ENCODE data around the gene BSDC1. TPM values are rescaled to one million over a fixed set of nuclear protein-coding genes. Genes with fewer than 3 reads are reported as not detected.

BSDC1 gene
- total RNA-seq, 1 experiment from 2014 or later, result 44.3 TPM

DNA sequence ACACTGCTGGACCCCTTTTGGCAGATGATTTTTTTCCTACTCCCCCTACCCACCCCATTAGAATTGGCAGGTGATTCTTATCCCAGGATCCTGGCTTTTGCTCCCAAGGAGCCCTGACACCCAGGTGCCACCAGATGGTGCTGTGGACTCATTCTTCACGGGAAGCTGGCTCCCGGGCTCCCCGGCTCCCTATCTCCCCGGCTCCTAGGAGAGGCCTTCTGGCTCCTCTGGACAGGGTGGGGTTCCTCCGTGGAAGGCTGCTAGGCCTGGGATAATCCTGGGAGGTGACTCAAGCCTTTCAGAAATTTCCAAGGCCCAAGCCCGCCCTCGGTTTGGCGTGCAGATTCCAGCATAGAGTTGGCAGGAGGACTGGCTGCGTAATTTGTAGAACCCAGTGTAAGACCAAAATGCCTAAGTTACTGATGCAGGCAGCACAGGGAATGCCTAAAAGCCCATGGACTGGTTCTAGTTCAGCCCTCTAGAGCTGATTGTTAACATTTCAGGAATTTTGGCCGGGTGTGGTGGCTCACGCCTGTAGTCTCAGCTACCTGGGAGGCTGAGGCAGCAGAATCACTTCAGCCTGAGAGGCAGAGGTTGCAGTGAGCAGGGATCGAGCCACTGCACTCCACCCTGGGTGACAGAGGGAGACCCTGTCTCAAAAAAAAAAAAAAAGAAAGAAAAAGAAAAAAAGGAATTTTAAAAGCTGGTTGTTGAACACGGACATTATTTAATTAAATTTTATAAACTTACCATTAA lies 6.8 kb upstream of the BSDC1 start:
- POLR2A ChIA-PET, result interaction anchor here (0.7 to 1.0 kb wide), 2 partner anchors 203 to 250 kb away, joined by 3 to 4 read pairs; partner anchors contain the start of genes RBBP4 and ZBTB8OS
- TF ChIP-seq, protein P1, sequence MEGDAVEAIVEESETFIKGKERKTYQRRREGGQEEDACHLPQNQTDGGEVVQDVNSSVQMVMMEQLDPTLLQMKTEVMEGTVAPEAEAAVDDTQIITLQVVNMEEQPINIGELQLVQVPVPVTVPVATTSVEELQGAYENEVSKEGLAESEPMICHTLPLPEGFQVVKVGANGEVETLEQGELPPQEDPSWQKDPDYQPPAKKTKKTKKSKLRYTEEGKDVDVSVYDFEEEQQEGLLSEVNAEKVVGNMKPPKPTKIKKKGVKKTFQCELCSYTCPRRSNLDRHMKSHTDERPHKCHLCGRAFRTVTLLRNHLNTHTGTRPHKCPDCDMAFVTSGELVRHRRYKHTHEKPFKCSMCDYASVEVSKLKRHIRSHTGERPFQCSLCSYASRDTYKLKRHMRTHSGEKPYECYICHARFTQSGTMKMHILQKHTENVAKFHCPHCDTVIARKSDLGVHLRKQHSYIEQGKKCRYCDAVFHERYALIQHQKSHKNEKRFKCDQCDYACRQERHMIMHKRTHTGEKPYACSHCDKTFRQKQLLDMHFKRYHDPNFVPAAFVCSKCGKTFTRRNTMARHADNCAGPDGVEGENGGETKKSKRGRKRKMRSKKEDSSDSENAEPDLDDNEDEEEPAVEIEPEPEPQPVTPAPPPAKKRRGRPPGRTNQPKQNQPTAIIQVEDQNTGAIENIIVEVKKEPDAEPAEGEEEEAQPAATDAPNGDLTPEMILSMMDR (IDR thresholded peaks at IDR 0.05), result peak; percentile 78
- TF ChIP-seq, protein P2, sequence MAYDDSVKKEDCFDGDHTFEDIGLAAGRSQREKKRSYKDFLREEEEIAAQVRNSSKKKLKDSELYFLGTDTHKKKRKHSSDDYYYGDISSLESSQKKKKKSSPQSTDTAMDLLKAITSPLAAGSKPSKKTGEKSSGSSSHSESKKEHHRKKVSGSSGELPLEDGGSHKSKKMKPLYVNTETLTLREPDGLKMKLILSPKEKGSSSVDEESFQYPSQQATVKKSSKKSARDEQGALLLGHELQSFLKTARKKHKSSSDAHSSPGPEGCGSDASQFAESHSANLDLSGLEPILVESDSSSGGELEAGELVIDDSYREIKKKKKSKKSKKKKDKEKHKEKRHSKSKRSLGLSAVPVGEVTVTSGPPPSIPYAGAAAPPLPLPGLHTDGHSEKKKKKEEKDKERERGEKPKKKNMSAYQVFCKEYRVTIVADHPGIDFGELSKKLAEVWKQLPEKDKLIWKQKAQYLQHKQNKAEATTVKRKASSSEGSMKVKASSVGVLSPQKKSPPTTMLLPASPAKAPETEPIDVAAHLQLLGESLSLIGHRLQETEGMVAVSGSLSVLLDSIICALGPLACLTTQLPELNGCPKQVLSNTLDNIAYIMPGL (CRISPR knock-in tag; IDR thresholded peaks at IDR 0.05), result peak; percentile 50; the same call in 1 of the 2 replicates
- TF ChIP-seq, protein P3, sequence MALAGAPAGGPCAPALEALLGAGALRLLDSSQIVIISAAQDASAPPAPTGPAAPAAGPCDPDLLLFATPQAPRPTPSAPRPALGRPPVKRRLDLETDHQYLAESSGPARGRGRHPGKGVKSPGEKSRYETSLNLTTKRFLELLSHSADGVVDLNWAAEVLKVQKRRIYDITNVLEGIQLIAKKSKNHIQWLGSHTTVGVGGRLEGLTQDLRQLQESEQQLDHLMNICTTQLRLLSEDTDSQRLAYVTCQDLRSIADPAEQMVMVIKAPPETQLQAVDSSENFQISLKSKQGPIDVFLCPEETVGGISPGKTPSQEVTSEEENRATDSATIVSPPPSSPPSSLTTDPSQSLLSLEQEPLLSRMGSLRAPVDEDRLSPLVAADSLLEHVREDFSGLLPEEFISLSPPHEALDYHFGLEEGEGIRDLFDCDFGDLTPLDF (CRISPR knock-in tag; IDR thresholded peaks at IDR 0.05), result no peak
- TF ChIP-seq TP53 (CRISPR knock-in tag; IDR thresholded peaks at IDR 0.05) (no peak), NFYB (CRISPR knock-in tag; conservative IDR thresholded peaks at IDR 0.05; ENCODE audit: low read depth) (no peak), NR3C1 (CRISPR knock-in tag; conservative IDR thresholded peaks at IDR 0.05; ENCODE audit: low read depth) (no peak), NR1H2 (CRISPR knock-in tag; IDR thresholded peaks at IDR 0.05) (no peak), ELF4 (CRISPR knock-in tag; IDR thresholded peaks at IDR 0.05; ENCODE audit: low read depth) (no peak), OVOL2 (CRISPR knock-in tag; IDR thresholded peaks at IDR 0.05; ENCODE audit: borderline replicate concordance) (no peak), ESRRA (CRISPR knock-in tag; IDR thresholded peaks at IDR 0.05; ENCODE audit: borderline replicate concordance) (no peak), ZNF219 (CRISPR knock-in tag; IDR thresholded peaks at IDR 0.05; ENCODE audit: borderline replicate concordance) (no peak), TEAD4 (CRISPR knock-in tag; IDR thresholded peaks at IDR 0.05) (no peak)
- TF ChIP-seq, protein P4, sequence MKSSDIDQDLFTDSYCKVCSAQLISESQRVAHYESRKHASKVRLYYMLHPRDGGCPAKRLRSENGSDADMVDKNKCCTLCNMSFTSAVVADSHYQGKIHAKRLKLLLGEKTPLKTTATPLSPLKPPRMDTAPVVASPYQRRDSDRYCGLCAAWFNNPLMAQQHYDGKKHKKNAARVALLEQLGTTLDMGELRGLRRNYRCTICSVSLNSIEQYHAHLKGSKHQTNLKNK (CRISPR knock-in tag; IDR thresholded peaks at IDR 0.05), result no peak
- TF ChIP-seq, protein P5, sequence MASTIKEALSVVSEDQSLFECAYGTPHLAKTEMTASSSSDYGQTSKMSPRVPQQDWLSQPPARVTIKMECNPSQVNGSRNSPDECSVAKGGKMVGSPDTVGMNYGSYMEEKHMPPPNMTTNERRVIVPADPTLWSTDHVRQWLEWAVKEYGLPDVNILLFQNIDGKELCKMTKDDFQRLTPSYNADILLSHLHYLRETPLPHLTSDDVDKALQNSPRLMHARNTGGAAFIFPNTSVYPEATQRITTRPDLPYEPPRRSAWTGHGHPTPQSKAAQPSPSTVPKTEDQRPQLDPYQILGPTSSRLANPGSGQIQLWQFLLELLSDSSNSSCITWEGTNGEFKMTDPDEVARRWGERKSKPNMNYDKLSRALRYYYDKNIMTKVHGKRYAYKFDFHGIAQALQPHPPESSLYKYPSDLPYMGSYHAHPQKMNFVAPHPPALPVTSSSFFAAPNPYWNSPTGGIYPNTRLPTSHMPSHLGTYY (CRISPR knock-in tag; IDR thresholded peaks at IDR 0.05), result no peak
- TF ChIP-seq, protein P6, sequence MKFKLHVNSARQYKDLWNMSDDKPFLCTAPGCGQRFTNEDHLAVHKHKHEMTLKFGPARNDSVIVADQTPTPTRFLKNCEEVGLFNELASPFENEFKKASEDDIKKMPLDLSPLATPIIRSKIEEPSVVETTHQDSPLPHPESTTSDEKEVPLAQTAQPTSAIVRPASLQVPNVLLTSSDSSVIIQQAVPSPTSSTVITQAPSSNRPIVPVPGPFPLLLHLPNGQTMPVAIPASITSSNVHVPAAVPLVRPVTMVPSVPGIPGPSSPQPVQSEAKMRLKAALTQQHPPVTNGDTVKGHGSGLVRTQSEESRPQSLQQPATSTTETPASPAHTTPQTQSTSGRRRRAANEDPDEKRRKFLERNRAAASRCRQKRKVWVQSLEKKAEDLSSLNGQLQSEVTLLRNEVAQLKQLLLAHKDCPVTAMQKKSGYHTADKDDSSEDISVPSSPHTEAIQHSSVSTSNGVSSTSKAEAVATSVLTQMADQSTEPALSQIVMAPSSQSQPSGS (CRISPR knock-in tag; IDR thresholded peaks at IDR 0.05; ENCODE audit: borderline replicate concordance, low read depth), result no peak
- CTCF ChIA-PET, result interaction anchor here (0.6 to 2.6 kb wide), 22 partner anchors 11 to 311 kb away, joined by 3 to 21 read pairs (median 4); partner anchors contain the start of gene RBBP4
- Mint-ChIP-seq H3K4me1 (no peaks in the 10 kb centered on the region; the same call in 1 of the 2 replicates), H3K27me3 (ENCODE audit: low read depth) (no peaks in the 10 kb centered on the region), H3K9me3 (peaks cover 10% of the 10 kb centered on the region), H3K4me3 (no peak overlapping the region), H3K27ac (no peak overlapping the region; the same call in 1 of the 2 replicates), H3K36me3 (peaks cover 12% of the 10 kb centered on the region)
- ATAC-seq, result peak; percentile 98
- DNase-seq (ENCODE audit: low spot score), result peak; percentile 91

- Mint-ChIP-seq H3K27me3 (ENCODE audit: low read depth) (no peaks in the 10 kb centered on the region), H3K9me3 (peaks cover 10% of the 10 kb centered on the region), H3K4me3 (no peak overlapping the region), H3K36me3 (peaks cover 12% of the 10 kb centered on the region), H3K27ac (no peak overlapping the region), H3K4me1 (peaks cover 4% of the 10 kb centered on the region; the same call in 1 of the 2 replicates)
- no peak for ATAC-seq
- ChIA-PET CTCF (interaction anchor here (0.6 to 2.6 kb wide), 7 partner anchors 69 to 373 kb away, joined by 3 to 21 read pairs (median 5); no protein-coding TSS in a partner anchor), POLR2A (no interaction called here)
- no peak for DNase-seq (ENCODE audit: low spot score)
- TF ChIP-seq, protein P5 (CRISPR knock-in tag; IDR thresholded peaks at IDR 0.05), result no peak
- TF ChIP-seq, protein P7, sequence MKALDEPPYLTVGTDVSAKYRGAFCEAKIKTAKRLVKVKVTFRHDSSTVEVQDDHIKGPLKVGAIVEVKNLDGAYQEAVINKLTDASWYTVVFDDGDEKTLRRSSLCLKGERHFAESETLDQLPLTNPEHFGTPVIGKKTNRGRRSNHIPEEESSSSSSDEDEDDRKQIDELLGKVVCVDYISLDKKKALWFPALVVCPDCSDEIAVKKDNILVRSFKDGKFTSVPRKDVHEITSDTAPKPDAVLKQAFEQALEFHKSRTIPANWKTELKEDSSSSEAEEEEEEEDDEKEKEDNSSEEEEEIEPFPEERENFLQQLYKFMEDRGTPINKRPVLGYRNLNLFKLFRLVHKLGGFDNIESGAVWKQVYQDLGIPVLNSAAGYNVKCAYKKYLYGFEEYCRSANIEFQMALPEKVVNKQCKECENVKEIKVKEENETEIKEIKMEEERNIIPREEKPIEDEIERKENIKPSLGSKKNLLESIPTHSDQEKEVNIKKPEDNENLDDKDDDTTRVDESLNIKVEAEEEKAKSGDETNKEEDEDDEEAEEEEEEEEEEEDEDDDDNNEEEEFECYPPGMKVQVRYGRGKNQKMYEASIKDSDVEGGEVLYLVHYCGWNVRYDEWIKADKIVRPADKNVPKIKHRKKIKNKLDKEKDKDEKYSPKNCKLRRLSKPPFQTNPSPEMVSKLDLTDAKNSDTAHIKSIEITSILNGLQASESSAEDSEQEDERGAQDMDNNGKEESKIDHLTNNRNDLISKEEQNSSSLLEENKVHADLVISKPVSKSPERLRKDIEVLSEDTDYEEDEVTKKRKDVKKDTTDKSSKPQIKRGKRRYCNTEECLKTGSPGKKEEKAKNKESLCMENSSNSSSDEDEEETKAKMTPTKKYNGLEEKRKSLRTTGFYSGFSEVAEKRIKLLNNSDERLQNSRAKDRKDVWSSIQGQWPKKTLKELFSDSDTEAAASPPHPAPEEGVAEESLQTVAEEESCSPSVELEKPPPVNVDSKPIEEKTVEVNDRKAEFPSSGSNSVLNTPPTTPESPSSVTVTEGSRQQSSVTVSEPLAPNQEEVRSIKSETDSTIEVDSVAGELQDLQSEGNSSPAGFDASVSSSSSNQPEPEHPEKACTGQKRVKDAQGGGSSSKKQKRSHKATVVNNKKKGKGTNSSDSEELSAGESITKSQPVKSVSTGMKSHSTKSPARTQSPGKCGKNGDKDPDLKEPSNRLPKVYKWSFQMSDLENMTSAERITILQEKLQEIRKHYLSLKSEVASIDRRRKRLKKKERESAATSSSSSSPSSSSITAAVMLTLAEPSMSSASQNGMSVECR (CRISPR knock-in tag; IDR thresholded peaks at IDR 0.05; ENCODE audit: borderline replicate concordance), result no peak
- no peak for TF ChIP-seq SMAD3 (CRISPR knock-in tag; IDR thresholded peaks at IDR 0.05; ENCODE audit: borderline replicate concordance)
These were observed 5.6 kb upstream of the BSDC1 start for GRCh38 chr1:32399843-32400242.
